GM12892 (cell line): ENCODE measurements around the gene GPR3.

Experiments
- POLR2A ChIP-seq: IDR thresholded peaks from 2 replicates; pipeline ENCODE4 v1.6.1; 2011; ENCODE audit warnings: low read depth, low read length, control low read depth
- POLR2AphosphoS5 ChIP-seq: IDR thresholded peaks from 2 replicates; pipeline ENCODE4 v1.6.1; 2011; ENCODE audit warnings: low read depth, low read length, control low read depth
- TAF1 ChIP-seq: IDR thresholded peaks from 2 replicates; pipeline ENCODE4 v1.6.1; 2011; ENCODE audit warnings: low read depth, mild to moderate bottlenecking, control low read depth, low read length, borderline replicate concordance

DNA sequence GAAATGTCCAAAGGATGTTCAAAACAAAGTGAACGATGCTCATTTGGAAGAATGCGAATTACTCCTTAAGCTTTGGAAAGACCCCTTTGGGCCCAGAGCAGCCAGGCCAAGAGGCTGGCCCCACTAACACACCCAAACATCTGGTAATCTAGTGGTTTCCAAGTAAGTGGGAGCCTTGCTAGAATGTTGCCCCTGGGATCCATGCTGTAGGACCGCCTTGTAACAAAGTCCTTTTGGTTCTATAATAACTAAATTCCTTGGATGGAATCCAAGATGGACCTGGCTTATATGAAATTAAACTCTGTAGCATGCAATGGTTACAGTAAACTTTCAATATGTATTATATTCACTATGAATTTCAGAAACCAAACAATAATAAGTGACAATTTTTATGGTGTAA lies 25.3 kb downstream of the GPR3 start:
- TF ChIP-seq POLR2A (no peak), POLR2AphosphoS5 (no peak), TAF1 (no peak)
